Activated T-cell treated with anti-CD3 and anti-CD28 coated beads for 48 hours (primary cell): ENCODE data around the gene NELL1.
A peak's percentile ranks its signal among the peaks of the same experiment; 100 is the strongest.

Source experiments
- DNase-seq: peaks from one replicate; pipeline ENCODE4 v3.0.0-alpha.2; 2020; ENCODE audit warnings: low read depth

NELL1 gene

DNA sequence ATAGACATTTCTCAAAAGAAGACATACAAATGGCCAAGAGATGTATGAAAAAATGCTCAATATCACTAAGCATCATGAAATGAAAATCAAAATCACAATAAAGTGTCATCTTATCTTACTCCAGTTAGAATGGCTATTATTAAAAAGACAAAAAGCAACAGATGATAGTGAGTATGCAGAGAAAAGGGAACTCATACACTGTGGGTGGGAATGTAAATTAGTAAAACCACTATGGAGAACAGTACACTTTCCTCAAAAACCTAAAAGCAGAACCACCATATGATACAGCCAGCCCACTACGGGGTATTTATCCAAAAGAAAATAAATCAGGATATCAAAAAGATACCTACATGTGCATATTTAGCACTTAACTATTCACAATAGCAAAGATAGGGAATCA, 823.5 kb downstream of the NELL1 start:
- DNase-seq = no peak

DNA sequence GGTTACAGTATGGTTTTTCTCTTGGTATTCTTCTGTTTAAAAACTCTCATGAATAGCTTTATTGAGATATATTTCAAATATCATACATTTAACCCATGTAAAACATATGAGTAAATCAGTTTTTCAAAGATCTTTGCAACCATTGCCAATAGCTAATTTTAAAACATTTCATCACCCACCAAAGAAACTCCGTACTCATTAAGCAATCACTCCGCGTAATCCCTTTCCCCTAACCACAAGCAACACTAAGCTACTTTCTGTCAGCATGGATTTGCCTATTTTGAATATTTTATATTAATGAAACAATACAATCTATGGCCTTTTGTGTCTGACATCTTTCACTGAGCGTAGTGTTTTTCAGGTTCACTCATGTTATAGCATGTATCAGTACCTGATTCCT, 825.6 kb downstream of the NELL1 start:
- DNase-seq = no peak

DNA sequence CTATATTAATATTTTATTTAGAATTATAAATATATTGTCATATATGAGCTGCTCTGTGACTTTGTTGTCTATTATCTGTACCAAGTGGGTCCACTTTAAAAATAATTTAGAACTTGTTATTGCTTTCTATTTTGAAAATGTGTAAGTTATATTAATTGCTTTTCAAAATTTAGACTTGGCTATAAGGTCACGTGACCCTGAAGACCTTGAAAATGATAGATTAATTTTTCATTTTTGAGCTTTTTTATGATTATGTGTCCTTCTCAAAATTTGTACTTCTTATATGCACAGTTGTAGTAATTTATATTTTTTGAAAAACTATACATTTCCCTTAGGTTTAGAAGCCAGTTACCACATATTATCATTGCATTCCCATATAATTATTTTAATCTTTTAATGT, 826.5 kb downstream of the NELL1 start:
- DNase-seq = no peak

DNA sequence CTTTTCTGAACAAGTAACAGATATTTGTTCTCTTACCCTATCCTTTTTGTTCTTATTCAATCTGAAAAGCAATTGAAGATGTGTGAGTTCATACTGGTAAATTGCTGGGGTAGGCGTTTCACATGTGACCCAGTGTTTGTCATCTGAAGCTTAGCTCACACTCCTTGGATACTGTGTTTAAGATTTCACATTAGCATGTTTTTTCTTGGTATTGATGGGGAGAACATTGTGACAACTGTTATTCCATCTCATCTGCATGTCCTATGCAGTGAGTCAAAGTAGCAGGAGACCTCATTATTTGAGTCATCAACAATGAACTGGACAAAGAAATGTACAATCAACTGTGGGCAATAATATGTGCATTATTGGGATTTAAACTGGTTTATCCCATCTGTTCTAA, 831.9 kb downstream of the NELL1 start:
- no peak for DNase-seq

DNA sequence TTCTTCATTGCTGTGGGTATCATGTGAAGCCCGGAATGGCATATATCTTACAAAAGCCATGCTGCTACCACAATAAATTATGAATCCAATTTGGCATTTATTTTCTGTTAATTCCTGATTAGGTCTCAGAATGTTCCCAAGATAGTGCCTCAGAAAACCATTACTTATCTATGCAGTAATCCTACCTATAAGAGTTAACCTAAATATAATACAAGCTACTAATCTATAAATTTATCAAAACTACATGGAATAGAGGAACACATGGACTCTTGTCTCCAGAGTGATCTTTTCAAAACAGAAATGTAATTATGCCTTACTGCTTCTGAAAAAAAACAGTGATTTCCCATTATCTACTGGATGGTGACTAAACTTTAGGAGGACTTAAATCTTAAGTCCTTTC, 835.7 kb downstream of the NELL1 start:
- DNase-seq = no peak

DNA sequence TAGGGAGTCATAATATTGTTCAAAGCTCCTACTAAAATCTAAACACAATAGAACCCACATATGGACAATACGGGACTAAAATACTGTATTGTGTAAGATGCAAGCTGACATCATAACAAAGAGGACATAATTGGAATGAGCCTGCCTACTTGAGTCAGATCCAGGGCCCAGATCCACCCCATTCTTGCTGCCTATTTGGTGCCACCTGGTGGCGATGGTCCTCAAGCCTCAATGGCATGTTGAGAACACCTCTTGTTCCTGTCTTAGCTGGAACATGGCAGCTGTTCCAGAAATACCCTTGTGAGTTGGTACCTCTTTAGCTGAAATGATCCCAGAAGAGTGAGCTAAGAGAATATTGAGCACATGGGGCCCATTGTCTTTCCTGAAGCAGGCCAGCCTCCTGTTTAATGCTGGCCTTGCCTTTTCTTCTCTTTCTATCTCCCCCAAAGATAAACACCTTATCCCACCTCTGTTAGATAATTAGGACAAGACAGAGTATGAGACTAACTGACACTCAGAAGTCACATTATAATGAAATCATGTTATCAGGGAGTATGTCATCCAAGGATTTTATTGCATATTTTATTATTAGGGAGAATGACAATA, 842.6 kb downstream of the NELL1 start:
- peak; percentile 18 for DNase-seq

DNA sequence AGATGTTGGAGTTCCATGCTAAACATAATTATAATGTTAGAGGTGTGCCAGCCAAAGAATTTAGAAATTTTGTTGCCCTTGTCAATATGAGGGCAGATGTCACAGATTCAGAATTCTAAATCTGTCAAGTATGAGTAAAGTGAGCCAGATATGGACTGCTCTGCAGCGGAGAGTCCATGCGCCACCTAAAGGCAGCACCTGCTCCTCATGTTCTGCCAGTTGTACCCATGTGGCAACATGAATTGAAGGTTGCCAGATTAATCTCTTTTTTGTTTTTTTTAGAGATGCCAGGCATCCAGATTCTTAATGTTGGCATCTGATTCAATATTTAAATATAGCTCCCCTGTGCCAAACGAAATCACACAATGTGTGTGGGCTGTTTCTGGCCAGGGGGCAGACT, 844.9 kb downstream of the NELL1 start:
- no peak for DNase-seq

DNA sequence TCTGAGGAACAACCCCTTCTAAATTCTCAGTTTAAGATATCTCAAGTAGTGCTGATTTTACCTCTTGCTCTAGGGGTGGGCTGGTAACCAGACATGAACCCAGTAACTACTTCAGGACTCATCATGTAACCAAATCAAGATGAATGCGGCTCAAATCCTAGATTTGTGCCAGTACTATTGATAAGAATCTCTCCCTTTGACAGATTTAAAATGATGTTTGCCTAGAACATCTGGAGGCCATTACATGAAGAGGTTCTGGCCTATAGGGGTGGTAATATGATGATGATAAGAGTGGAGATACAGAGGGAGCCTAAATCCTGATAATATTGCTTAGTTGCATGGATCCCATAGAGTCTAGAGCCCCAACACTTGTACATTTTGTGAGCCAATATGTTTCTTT, 850.9 kb downstream of the NELL1 start:
- no peak for DNase-seq

DNA sequence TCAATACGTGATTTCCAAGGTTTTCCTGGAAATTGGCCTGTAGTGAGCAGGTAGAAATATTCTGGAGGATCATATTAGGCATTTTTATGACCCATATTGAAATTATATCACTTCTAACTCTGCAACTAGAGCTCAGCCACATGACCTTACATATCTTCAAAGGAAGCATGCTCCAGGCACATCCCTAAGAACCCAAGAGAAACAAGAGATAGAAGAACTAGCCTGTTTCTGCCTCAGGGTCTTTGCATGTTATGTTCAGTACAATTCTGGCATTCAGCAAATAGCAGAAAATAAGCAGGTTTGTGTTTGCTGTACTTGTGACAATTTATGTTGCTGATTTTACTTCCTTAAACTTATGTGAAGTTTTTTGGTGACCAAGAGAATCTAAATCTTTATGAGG, 859.8 kb downstream of the NELL1 start:
- no peak for DNase-seq

DNA sequence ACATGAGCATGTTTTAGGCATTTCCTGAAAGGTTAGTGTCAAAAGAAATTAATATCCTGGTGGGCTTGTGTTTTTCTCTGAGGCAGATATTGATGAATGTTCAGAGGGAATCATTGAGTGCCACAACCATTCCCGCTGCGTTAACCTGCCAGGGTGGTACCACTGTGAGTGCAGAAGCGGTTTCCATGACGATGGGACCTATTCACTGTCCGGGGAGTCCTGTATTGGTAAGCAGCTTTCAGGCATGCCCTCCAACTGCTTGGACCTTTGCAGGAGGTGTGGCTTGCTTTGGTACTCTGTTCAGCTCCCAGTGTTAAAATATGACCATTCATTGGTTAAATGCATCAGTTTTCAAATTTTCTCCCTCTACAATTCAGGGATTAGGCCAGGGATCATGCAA, 864.9 kb downstream of the NELL1 start:
- no peak for DNase-seq

DNA sequence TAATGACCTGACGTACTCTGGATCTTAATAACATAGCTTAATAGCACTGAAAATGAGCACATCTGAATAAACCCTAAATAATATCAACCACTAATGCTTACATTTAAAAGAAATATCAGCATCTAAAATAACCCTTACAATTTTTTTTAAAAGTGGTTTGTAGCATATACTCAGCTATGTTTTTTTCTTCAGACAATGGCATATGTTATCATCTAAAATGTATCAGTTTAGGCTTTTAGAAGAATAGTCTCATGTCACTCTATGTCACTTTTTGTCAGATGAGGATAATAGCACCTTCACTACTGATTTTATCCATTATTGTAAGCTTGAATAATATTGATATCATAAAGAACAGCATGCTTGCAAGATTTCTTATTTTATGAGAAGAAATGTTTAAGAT, 868.6 kb downstream of the NELL1 start:
- DNase-seq = no peak

DNA sequence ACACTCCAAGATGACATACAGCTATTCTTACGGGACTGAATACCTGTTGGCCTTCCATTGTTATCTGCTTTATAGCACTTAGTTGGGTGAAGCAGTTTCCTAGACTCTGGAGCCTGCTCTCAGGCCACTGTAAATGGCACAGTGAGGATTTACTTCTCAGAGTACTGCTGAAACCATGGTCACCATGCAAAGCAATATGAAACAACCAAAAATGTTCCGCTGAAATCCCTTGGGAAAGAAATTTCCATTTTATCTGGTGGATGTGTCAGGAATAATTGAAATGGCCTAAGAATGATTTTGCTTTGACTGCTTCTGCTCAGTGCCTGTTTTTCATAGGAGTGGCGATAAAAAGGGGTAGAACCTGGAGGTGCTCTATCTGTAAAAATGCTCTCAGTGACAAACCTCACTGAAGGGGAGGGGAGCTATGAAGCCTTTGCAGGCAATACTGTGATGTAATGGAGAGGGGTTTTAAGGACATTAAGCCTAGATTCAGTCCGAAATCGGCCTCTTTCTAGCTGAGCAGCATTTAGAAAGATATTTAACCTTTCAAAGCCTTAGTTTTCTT, 871.9 kb downstream of the NELL1 start:
- no peak for DNase-seq

DNA sequence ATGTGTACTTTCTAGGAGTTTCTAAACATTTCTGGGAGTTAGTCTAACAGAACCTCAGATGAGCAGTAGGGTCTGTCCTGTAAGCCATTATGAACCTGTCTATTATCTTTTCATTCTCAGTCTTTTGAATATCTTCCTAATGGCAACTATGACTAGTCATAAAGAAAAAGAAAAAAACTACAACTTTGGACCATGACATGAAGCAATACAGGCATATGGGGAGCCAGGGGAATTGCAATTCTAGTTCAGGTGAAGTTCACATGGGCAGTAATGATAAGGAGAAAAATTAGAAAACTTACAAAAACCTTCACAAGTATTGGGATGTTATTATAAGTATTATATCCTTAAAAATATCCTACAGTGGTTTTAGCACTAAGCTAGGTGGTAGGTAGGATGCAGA, 874.5 kb downstream of the NELL1 start:
- no peak for DNase-seq

DNA sequence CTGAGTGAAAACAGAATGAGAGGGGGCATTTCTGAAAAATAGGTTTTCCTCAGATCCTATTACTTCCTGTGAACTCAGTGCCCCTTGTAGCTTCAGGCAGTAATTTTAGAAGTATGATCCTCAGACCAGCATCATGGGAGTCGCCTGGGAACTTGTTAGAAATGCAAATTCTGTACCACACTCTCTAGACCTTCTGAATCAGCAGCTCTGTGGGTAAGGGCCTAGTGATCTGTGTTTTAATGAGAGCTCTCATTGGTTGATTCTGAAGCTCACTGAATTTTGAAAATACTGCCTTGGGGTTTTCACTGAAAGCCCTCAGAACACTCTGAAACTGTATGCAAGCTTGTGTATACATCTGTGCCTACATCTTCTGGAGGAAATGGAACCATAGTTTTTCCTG, 876.3 kb downstream of the NELL1 start:
- no peak for DNase-seq

DNA sequence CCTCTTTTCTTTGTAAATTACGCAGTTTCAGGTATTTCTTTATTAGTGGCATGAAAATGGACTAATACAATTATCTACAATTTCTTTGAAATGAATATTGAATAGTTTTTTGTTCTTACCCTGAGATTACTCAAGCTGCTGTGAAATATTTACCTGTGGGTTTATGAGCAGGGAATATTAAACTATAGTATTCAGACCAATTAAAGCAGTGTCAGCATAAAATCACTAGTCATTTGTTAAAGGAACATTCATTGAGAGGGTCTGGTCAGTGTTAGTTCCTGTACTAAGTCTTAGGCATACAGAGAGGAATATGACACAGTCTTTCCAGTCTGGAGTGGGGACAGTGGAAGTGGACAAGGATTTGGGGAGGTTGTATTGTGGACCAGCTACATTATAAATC, 877.3 kb downstream of the NELL1 start:
- DNase-seq = no peak

DNA sequence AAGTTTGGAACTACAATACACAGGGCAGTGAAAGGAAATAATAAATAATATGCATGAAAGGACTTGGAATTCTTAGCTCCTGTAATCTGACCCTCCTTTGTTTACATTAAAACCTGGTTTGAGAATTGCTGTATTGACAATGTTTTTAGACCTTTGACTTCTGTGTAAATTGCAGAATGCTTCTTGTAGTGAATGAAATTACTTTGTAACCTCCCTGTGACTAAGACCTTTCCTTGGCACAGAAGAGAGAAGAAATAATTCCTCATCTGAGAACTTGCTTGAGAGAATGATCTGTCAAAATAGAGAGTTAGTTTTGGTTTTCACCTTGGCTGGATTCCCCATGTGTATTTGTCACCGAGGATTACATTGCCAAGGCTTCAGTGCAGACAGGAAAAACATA, 883.5 kb downstream of the NELL1 start:
- no peak for DNase-seq

DNA sequence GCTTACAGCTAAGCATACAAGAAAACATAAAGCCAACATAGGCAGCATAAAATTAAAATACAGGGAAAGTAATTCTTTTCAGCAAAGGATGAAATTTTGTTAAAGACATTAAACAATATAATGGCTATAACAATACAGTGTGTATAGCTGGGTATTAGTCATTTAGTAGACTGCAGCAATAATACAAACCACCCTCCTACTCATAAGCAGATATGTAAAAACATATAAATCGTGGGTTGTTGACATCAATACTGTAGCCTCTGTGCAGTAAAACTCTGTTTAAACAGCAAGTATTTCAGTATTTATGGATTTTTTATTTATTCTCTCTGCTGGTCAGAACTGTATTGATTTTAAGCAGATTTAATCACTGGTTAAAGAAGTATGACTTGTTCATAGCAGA, 884.4 kb downstream of the NELL1 start:
- no peak for DNase-seq

DNA sequence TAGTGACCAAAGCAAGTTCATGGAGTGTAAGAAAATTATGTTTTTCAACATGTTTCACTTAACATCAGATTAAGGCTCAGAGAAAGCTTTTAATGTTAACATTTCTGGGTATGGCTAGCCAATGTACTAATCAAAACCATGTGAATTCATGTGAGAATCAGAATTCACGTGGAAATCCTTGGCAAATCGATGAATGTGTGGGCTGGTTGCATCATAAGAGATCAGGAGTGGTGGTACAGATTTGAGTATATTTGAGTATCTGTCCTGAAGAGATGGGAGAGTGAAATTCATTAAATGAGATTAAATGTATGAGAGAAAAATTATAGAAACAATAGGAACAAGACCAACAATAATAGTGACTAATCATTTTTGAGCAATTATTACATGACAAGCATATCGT, 884.9 kb downstream of the NELL1 start:
- no peak for DNase-seq

DNA sequence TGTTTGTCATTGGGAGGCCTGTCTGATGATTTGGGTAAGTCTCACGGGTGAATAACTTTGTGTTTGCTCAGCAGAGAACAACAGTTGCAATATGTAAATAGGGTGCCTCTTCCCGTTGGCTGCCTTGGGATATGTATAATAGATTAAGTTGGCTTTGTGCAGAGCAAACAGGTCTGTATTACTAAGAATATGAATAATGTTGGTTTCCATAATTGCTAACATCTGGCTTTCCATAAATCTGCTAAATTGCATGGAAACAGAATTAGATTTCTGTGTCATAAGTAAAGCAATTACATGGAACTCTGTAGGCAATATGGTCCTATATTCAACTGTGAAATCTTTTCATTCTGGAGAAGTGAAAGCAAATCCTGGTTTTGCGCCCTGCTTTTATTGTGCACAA, 887.5 kb downstream of the NELL1 start:
- DNase-seq = no peak

DNA sequence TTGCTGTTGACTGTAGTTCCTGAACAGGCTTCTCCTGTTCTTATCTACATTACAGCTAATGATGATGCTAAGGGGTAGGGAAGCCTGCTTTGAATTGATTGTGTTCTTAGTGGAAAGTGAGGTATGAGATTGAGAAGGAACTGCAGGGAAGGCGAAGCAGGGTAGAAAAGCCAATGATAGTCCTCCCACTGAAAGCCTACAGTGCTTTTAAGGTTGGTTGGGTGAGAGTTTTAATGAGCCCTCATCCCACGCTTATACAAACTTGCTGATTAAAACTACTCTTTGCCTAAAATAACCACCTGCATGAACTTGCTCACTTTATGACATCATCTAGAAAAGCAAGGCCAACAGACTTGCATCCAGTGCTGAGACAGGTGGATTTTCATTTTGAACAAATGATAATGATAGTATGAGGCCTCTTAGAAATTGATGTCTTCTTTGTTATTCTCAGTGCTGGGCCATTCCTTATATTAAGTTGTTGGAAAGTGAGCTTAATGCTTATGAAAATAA, 891.1 kb downstream of the NELL1 start:
- no peak for DNase-seq

DNA sequence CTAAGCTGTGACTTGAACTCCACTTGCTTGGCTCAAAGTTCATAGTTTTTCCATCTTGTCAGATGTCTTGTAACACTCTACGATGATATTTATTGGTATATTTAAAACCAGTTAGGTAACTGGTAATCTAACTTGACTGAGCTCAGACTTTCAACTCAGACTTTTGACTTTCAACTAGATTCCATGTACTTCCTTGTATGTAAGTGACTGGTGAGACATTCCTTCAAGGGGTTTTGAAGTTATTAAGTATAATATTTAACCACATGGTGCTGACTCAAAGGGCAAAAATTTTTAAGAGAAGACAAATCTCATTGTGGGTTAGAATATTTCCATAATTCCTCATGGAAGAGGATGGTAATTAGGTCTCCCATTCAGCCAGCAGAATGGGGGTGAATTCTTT, 892.2 kb downstream of the NELL1 start:
- DNase-seq = no peak

DNA sequence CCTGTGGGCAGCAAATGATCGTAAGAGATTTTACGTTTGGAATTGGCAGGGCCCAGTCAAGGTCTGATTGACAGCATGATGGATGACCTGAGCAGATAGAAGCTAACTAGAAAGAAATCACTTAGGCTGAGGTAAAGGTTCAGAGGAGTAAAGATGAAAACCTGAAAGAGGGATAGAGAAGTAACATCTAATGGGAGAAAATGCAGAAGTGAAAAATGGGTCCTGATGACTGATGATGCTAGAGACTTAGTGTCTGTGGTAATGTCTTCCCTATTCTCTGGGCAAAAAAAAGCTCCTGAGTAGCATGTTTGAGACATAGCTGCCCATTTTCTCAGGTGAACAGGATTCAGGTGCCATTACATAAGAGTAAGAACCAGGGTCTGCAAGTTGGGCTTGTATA, 894.7 kb downstream of the NELL1 start:
- no peak for DNase-seq

DNA sequence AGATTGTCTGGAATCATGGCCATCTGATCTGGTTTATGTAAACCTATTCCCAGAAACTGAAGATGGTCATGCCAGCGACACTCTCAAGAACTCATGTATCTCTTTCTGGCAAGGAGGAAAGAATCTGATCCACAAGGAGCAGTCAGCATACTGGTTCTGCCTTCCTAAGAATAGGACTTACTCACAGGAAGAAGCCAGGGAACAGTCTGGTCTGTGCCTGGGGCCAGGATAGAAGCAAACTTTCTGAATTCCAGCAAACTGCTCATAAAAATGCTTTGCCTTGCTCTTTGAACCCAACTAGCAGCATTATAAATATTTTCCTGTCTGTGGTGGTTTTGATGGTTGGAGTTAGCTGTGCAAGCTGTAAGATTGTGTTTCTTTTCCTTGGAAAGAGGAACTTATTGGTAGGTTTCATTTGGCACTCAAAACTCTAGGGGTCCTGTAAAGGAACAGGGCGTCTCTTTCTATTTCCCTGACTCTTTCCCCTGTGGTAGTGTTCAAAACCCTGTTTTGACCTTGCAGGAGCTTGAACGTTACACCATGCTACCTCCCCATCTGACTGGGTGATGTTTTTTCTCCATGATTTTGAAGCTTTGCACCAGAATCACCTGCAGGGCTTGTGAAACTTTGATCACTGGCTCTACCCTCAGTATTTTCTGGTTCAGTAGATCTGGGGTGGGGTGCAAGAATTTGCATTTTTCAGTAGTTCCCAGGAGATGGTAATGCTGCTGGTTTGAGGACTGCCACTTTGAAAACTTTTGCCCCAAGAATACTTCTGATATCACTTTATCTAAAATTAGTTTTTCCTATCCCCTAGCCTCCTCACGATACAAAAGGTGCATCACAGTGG, 895.7 kb downstream of the NELL1 start:
- no peak for DNase-seq
